ENCODE measurements around the gene THBS2. TPM values are rescaled to one million over a fixed set of nuclear protein-coding genes. Genes with fewer than 3 reads are reported as not detected.
"Not testable (repeated sequence)": the region's sequence is repeated elsewhere in the genome, so short reads cannot be mapped to it uniquely, and the experiment has no call there.

THBS2 gene
- polyA plus RNA-seq, 3 donors: 10.1 to 16.1 (median 10.3) TPM

- DNase-seq: no peak
Observed at GRCh38 chr6:169186496-169187169, 67.0 kb downstream of the THBS2 start.

GRCh38 chr6:169185692-169186485, 67.8 kb downstream of the THBS2 start:
- no peak for DNase-seq

- DNase-seq: no peak
Observed at GRCh38 chr6:169185011-169185521, 68.6 kb downstream of the THBS2 start.

GRCh38 chr6:169184419-169184818, 69.2 kb downstream of the THBS2 start:
- no peak for DNase-seq

- DNase-seq: no peak
Observed at GRCh38 chr6:169183233-169183632, 70.4 kb downstream of the THBS2 start.

GRCh38 chr6:169179831-169180230, 73.8 kb downstream of the THBS2 start:
- not testable (repeated sequence) for DNase-seq

GRCh38 chr6:169177516-169178166, 76.0 kb downstream of the THBS2 start:
- DNase-seq: no peak

GRCh38 chr6:169176361-169176991, 77.2 kb downstream of the THBS2 start:
- no peak for DNase-seq

GRCh38 chr6:169175360-169175887, 78.2 kb downstream of the THBS2 start:
- DNase-seq: no peak

GRCh38 chr6:169174516-169175359, 78.9 kb downstream of the THBS2 start:
- no peak for DNase-seq

GRCh38 chr6:169173532-169174268, 79.9 kb downstream of the THBS2 start:
- no peak for DNase-seq

- no peak for DNase-seq
Observed at GRCh38 chr6:169172946-169173345, 80.7 kb downstream of the THBS2 start.

- DNase-seq: peak; percentile 34
Observed at GRCh38 chr6:169172456-169172855, 81.2 kb downstream of the THBS2 start.

- DNase-seq: no peak
Observed at GRCh38 chr6:169171951-169172350, 81.7 kb downstream of the THBS2 start.

GRCh38 chr6:169171016-169171415, 82.6 kb downstream of the THBS2 start:
- DNase-seq: no peak

- no peak for DNase-seq
Observed at GRCh38 chr6:169170583-169170955, 83.1 kb downstream of the THBS2 start.

GRCh38 chr6:169169941-169170582, 83.6 kb downstream of the THBS2 start:
- no peak for DNase-seq

- DNase-seq: no peak
Observed at GRCh38 chr6:169169375-169169774, 84.3 kb downstream of the THBS2 start.

GRCh38 chr6:169168706-169169105, 84.9 kb downstream of the THBS2 start:
- DNase-seq: no peak

GRCh38 chr6:169168302-169168630, 85.4 kb downstream of the THBS2 start:
- DNase-seq: no peak

Measured in renal pelvis (tissue), 4 donors.